ENCODE results near the gene COPS8.

The COPS8 gene

DNA sequence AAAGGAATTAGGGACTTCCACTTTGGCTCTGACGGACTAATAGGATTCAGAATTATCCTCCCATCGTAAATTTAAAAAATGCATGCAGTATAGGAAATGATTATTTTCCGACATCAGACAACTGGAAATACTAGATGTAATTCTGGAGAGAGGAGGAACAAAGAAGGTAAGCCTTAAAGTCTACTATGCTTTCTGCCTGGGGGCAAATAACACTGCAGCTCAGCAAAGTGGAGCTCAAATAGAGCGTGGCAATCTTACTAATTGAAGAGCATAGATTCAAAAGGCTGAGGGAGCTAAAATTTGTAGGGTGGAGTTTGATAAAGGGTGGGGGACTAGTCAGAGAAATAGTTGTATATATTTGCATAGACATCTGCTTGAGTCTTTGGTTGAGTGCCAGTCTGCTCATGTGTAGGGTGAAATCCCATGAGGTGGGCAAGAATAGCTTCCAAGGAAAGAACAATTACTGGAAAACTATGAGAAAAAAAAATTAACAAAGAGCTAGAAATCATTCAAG is 23.8 kb downstream of the COPS8 start:
- Mint-ChIP-seq H3K4me3 (no peak overlapping the region), H3K27me3 (no peaks in the 10 kb centered on the region), H3K9me3 (peaks cover 14% of the 10 kb centered on the region), H3K27ac (no peak overlapping the region), H3K36me3 (ENCODE audit: low read depth) (peaks cover 35% of the 10 kb centered on the region), H3K4me1 (ENCODE audit: low read depth) (no peaks in the 10 kb centered on the region)

DNA sequence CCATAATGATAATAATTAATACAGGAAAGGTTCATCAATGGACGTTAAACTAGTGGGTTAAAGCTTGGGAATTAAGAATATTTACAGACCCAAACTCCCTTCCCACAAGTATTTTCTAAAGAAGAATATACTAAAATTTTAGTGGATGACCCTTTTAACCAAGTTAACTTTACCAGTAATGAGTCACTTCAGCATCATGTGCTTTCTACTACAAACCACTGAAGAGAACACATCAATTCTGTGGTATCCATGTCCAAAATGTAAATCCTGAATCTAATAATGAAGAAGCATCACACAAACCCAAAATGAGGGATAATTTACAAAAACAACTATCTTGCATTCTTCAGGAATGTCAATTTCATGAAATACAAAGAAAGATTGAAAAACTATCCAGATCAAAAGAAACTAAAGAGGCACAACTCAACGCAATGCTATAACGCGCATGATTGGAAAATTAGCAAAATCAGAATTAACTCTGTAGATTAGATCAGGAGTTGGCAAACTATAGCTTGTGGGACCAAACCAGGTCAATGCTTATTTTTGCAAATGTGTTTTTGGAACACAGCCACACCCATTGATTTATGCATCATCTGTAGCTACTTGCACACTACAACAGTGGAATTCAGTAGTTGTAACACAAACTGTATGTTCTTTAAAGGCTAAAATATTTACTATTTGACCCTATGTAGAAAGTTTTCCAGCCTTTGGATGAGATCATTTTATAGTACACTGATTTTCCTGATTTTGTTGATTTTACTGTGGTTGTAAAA is 27.5 kb downstream of the COPS8 start:
- no peak overlapping the region for H3K27ac Mint-ChIP-seq
- no peaks in the 10 kb centered on the region for H3K27me3 Mint-ChIP-seq
- peaks cover 10% of the 10 kb centered on the region for H3K9me3 Mint-ChIP-seq
- H3K4me3 Mint-ChIP-seq = no peak overlapping the region
- H3K4me1 Mint-ChIP-seq (ENCODE audit: low read depth) = no peaks in the 10 kb centered on the region
- H3K36me3 Mint-ChIP-seq (ENCODE audit: low read depth) = peaks cover 4% of the 10 kb centered on the region

DNA sequence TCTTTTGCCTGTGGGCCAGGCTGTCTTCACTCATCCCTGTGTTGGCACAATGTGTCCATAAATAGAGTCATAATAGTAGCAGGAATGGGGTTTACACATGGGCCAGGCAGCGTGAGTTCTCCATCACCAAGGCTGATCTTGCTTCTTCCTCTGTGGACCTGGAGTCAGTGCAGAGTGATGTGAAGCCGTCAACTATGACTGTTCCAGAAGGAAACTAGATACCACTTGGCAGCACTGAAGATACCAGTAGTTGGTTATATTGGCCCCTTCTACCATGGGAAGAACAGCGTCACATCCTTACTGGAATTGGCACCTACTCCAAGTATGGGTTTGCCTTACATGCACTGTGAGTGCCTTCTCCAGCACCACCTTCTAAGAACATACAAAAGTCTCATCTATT is 30.2 kb downstream of the COPS8 start:
- H3K36me3 Mint-ChIP-seq (ENCODE audit: low read depth) = no peaks in the 10 kb centered on the region

DNA sequence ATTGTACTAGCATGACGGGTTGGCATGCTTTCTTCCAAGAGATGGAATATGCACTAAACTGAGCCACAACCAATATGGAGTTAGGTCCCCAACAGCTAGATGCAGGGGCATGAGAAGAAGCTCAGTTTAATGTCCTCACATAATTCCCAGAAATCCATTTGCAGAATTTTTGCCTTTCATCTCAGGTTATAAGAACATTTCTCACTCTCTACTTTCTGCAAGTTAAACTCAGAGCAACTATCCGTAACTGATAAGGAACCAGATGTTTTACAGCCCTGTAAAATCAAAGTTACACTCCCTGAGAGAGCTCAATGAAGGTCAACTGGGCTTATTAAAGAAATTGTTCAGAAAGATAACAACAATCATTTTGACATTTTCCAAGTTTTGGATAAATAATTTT is 30.7 kb downstream of the COPS8 start:
- Mint-ChIP-seq H3K36me3 (ENCODE audit: low read depth) (no peaks in the 10 kb centered on the region), H3K9me3 (no peaks in the 10 kb centered on the region), H3K4me1 (ENCODE audit: low read depth) (no peaks in the 10 kb centered on the region), H3K4me3 (no peak overlapping the region), H3K27ac (no peak overlapping the region), H3K27me3 (no peaks in the 10 kb centered on the region)

More for the DNA sequence above, 30.2 kb downstream of the COPS8 start:
- Mint-ChIP-seq H3K9me3 (no peaks in the 10 kb centered on the region), H3K27ac (no peak overlapping the region), H3K4me1 (ENCODE audit: low read depth) (no peaks in the 10 kb centered on the region), H3K27me3 (no peaks in the 10 kb centered on the region), H3K4me3 (no peak overlapping the region)

DNA sequence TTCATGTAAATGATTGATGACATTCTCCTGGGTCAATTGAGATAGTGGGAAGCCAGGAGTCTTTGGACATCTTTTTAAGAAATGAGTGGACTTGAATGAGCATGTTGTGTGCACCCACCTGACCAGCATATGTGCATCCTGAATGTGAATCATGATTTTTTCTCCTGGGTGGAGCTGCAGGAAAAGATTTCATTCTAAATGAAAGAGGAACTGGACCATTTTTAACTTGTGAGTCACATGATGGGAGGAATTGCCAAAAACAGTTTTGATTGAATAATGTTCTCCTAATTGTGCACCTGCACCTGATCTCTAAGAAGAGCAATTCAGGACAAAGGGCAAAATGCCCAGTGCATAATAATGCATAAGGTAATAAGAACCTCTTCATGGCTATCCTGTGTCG is 32.3 kb downstream of the COPS8 start:
- peaks cover 4% of the 10 kb centered on the region for H3K4me1 Mint-ChIP-seq (ENCODE audit: low read depth)
- no peaks in the 10 kb centered on the region for H3K27me3 Mint-ChIP-seq
- no peaks in the 10 kb centered on the region for H3K9me3 Mint-ChIP-seq
- H3K4me3 Mint-ChIP-seq = no peak overlapping the region
- no peaks in the 10 kb centered on the region for H3K36me3 Mint-ChIP-seq (ENCODE audit: low read depth)
- H3K27ac Mint-ChIP-seq = no peak overlapping the region

DNA sequence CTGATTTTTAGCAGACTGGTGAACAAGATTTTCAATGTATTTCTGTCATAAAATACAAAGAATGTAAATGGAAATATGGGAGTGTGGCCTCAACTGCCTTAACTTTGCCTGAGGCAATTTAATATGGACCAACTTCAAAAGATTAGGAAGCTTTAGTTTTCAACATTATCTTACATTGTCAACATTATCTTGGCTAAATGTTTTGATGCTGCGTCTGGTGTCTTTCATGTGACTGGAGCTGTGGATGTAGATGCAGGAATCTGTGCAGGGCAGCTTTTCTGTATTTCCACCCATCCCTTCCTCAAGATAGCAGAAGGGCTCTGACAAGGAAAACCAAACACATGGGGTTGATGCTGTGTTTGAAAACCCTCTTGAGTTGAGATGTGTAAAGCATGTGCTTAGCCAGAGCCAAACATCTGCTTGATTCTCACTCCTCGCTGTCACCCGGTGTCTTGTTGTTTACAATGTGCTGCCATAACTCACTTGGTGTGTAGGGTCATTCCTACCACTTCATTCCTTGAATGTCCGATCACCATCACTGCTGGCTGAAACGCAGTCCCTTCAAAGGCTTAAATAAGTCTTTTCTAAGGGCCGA is 33.0 kb downstream of the COPS8 start:
- Mint-ChIP-seq H3K27me3 (no peaks in the 10 kb centered on the region), H3K27ac (no peak overlapping the region), H3K9me3 (no peaks in the 10 kb centered on the region), H3K4me3 (no peak overlapping the region), H3K36me3 (ENCODE audit: low read depth) (no peaks in the 10 kb centered on the region), H3K4me1 (ENCODE audit: low read depth) (peaks cover 4% of the 10 kb centered on the region)

DNA sequence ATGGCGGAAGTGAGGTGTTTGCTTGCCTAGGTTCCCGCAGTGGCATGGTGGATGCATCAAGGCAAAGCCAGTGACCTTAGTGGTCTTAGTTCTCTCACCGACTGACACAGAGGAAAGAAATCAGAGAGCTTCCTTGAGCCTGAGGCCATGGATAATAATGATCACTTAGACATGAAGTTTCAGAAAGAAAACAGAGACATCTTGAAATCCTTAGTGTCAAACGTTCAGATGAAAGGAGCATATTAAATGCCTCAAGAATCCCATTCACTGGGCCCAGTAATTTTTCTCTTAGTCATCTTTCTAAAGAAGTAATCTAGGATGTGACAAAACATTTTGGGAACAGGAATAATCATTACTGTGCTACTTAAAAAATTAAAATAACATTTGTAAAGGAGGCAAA is 35.2 kb downstream of the COPS8 start:
- H3K4me3 Mint-ChIP-seq = no peak overlapping the region
- peaks cover 4% of the 10 kb centered on the region for H3K4me1 Mint-ChIP-seq (ENCODE audit: low read depth)
- no peak overlapping the region for H3K27ac Mint-ChIP-seq
- no peaks in the 10 kb centered on the region for H3K27me3 Mint-ChIP-seq
- H3K9me3 Mint-ChIP-seq = no peaks in the 10 kb centered on the region
- no peaks in the 10 kb centered on the region for H3K36me3 Mint-ChIP-seq (ENCODE audit: low read depth)

DNA sequence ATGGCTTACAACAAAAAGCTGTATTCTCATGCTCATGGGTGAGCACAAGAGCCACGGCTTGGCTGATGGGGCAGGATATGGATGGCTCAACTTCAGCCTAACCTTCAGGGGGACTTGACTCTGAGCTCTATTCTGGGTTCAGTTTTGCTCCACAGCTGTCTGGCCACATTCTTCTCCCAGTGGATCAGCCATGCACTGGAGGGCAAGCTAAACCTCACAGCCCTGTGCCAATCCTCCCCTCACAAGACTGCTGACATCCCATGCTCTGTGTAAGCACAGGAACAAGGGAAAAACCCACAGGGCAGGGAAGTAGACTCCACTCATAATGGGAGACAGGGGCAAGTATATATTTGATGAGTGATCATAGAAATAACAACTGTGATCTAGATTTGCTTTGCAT is 35.6 kb downstream of the COPS8 start:
- H3K4me3 Mint-ChIP-seq = no peak overlapping the region
- H3K9me3 Mint-ChIP-seq = no peaks in the 10 kb centered on the region
- no peak overlapping the region for H3K27ac Mint-ChIP-seq
- H3K4me1 Mint-ChIP-seq (ENCODE audit: low read depth) = peaks cover 4% of the 10 kb centered on the region
- no peaks in the 10 kb centered on the region for H3K27me3 Mint-ChIP-seq
- H3K36me3 Mint-ChIP-seq (ENCODE audit: low read depth) = no peaks in the 10 kb centered on the region

DNA sequence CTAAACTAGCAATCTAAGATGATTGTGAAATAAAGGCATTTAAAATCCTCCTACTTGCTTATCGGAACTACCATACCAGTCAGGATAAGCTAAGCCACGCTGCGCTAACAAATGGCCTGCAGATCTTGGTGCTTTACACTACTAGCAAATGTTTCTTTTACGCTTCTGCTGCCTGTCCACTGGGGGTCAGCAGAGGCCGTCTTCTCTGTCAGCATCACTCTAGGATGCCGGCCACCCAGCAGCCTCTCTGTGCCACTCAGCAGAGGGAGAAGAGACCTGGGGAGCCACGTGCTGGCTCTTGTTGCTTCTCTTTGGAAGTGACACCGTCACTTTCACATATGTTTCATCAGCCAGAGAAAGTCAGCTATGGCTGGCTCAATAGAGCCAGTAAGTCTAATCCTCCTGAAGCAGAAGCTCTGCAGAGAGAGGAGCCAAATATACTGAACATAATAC is 36.6 kb downstream of the COPS8 start:
- H3K27ac Mint-ChIP-seq = peak overlapping the region; percentile 70
- no peaks in the 10 kb centered on the region for H3K27me3 Mint-ChIP-seq
- H3K36me3 Mint-ChIP-seq (ENCODE audit: low read depth) = no peaks in the 10 kb centered on the region
- H3K4me3 Mint-ChIP-seq = no peak overlapping the region
- H3K9me3 Mint-ChIP-seq = no peaks in the 10 kb centered on the region
- peaks cover 4% of the 10 kb centered on the region for H3K4me1 Mint-ChIP-seq (ENCODE audit: low read depth)

DNA sequence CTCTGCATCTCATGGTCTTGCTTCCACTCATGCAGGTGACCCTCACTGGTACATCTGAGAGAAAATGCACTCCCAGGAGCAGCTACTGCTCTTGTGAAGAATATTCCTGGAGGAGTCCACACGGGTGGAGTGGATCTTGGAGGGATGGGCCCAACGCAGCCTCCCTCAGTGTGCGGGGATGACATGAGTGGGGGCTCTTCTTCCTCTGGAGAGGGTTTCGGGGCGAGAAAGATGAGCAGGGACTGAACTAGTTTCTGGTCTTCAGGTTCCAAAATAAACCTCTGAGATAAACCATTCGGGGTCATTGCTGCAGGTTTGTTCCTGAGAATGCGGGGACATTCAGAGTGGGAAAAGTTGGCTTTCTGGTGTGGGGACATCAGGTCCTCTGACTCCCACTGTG is 39.1 kb downstream of the COPS8 start:
- Mint-ChIP-seq H3K27ac (no peak overlapping the region), H3K4me1 (ENCODE audit: low read depth) (peaks cover 4% of the 10 kb centered on the region), H3K4me3 (no peak overlapping the region), H3K9me3 (no peaks in the 10 kb centered on the region), H3K27me3 (no peaks in the 10 kb centered on the region), H3K36me3 (ENCODE audit: low read depth) (no peaks in the 10 kb centered on the region)

DNA sequence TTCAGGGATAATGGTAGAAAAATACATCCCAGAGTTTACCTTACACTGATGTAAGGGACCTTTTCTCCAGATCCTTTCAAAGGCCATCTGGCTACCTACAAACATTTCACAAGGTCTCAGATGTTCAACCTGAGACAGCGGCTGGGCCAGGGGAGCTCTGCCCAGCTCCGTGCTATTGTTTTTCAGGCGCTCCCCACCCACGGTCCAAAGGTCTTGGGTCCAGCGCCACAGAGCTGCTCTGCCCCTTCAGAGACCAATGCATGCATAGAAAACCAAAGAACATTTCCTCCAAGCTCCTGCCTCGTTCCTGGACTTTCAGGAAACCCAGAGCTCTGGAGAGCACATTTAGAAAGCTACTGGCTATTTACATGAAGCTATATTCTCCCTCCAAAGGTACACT is 40.3 kb downstream of the COPS8 start:
- Mint-ChIP-seq H3K27ac (no peak overlapping the region), H3K9me3 (no peaks in the 10 kb centered on the region), H3K27me3 (no peaks in the 10 kb centered on the region), H3K36me3 (ENCODE audit: low read depth) (no peaks in the 10 kb centered on the region), H3K4me3 (no peak overlapping the region), H3K4me1 (ENCODE audit: low read depth) (peaks cover 4% of the 10 kb centered on the region)

DNA sequence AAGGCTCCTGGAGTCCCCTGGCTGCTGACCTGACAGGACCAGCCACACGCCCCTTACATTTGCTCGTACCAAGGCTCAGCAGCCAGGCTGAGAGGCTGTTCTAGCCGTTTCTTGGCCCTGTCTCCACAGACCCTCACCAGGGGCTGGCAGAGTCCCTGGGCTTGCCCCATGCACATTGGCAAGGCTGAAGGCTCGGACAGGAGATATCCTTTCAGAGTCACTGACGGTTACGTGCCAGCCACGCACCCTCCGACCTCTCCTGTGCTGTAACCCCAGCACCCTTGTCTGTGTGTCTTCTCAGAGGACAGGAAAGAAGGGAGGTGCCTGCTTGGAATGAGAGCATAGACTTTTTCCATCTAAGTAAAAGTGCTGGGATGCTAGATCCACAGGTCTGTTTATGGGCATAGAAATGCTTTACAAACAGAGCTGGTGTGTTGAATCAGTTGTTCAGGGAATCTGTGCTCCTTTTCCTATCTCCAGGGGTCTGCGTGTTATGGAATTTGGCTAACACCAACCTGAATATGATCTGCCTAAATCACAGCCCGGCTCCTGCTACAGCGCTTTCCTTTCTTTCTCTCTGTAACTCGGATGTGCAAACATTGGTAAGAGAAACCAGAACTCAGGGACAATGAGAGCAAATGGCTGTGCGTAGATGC is 41.0 kb downstream of the COPS8 start:
- H3K36me3 Mint-ChIP-seq (ENCODE audit: low read depth) = no peaks in the 10 kb centered on the region
- no peak overlapping the region for H3K27ac Mint-ChIP-seq
- H3K4me3 Mint-ChIP-seq = no peak overlapping the region
- no peaks in the 10 kb centered on the region for H3K9me3 Mint-ChIP-seq
- peaks cover 4% of the 10 kb centered on the region for H3K4me1 Mint-ChIP-seq (ENCODE audit: low read depth)
- H3K27me3 Mint-ChIP-seq = no peaks in the 10 kb centered on the region

DNA sequence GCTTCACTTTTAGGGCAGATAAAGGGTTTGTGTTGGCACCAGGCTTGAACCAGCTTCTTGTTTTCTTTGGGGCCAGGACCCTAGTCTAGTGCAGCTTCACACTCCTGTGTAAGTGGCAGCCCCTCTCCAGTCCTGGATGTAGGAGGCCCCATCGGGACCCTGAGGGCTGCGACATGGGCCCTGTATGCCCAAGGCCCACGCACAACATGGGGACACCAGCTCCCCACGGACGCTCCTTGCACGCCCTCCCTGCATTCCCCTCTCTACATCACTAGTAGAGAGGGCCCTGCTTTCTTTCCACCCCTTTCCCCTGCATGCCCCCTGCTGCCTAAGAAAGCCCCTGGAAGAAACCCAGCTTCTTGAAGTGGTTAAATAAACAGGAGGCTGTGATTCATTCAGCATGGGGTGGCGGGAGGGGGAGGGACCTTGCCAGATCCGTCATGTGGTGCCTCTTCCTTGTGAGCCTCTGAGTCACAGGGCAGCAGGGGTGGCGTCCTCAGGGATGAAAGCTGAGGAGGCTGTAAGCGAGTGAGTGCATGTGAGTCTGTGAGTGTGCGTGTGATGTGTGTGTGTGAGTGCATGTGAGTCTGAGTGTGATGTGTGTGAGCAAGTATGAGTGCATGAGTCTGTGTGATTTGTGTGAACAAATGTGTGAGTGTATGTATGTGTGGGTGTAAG is 42.5 kb downstream of the COPS8 start:
- Mint-ChIP-seq H3K4me3 (no peak overlapping the region), H3K36me3 (ENCODE audit: low read depth) (no peaks in the 10 kb centered on the region), H3K27ac (no peak overlapping the region), H3K9me3 (no peaks in the 10 kb centered on the region), H3K4me1 (ENCODE audit: low read depth) (no peaks in the 10 kb centered on the region), H3K27me3 (no peaks in the 10 kb centered on the region)

DNA sequence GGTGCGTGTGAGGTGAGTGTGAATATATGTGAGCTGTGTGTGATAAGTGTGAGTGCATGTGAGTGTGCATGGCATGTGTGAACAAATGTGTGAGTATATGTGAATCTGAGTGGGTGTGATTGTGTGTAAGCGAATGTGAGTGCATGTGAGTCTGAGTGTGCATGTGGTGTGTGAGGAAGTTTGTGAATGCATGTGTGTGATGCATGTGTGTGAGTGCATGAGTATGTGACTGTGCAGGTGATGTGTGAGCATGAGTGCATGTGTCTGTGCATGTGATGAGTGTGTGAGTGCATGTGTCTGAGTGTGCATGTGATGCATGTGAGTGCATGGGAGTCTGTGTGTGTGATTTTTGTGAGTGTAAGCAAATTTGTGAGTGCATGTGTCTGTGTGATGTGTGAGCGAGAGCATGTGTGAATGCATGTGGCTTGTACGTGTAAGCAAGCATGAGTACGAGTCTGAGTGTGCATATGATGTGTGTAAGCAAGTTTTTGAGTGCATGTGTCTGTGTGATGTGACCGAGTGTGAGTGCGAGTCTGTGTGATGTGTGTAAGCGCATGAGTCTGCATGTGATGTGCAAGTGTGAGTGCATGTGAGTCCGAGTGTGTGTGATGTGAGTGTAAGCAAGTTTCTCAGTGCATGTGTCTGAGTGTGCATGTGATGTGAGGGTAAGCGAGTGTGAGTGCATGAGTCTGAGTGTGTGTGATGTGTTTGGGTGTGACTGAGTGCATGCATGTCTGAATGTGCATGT is 43.3 kb downstream of the COPS8 start:
- Mint-ChIP-seq H3K36me3 (ENCODE audit: low read depth) (no peaks in the 10 kb centered on the region), H3K27ac (no peak overlapping the region), H3K4me3 (no peak overlapping the region), H3K9me3 (no peaks in the 10 kb centered on the region), H3K27me3 (no peaks in the 10 kb centered on the region), H3K4me1 (ENCODE audit: low read depth) (no peaks in the 10 kb centered on the region)
